DOHH2 (cell line): ENCODE data around the gene RAB3C.

ENCODE experiments used
- H3F3A ChIP-seq: fragments of 200-600 bp; sonication (generic), shearing (Covaris generic); 2 replicates; pipeline ENCODE4 v1.6.0; 2016; ENCODE audit warnings: antibody characterized with exemption, mild to moderate bottlenecking; ENCODE audit not compliant: control insufficient read depth, insufficient read depth
- H3K27ac ChIP-seq: fragments of 200-600 bp; sonication (generic); 2 replicates; pipeline ENCODE4 v1.5.1; 2014; ENCODE audit warnings: low read depth, mild to moderate bottlenecking, low read length, moderate library complexity
- H3K27me3 ChIP-seq: fragments of 200-600 bp; sonication (generic); 2 replicates; pipeline ENCODE4 v1.6.1; 2014; ENCODE audit warnings: mild to moderate bottlenecking, low read length, mixed read lengths; ENCODE audit not compliant: control insufficient read depth
- H3K36me3 ChIP-seq: fragments of 200-600 bp; sonication (generic); 2 replicates; pipeline ENCODE4 v1.6.1; 2014; ENCODE audit warnings: mild to moderate bottlenecking, low read length, moderate library complexity, mixed read lengths; ENCODE audit not compliant: control insufficient read depth
- H3K4me1 ChIP-seq: fragments of 200-600 bp; sonication (generic); 2 replicates; pipeline ENCODE4 v1.6.1; 2014; ENCODE audit warnings: mild to moderate bottlenecking, low read length, mixed read lengths; ENCODE audit not compliant: control insufficient read depth
- H3K4me2 ChIP-seq: fragments of 200-600 bp; sonication (generic); 2 replicates; pipeline ENCODE4 v1.6.0; 2014; ENCODE audit warnings: mild to moderate bottlenecking, low read length, moderate library complexity
- H3K4me3 ChIP-seq: fragments of 200-600 bp; sonication (generic); 2 replicates; pipeline ENCODE4 v1.5.1; 2014; ENCODE audit warnings: mild to moderate bottlenecking, low read length, mixed read lengths
- H3K79me2 ChIP-seq: fragments of 200-600 bp; sonication (generic); 2 replicates; pipeline ENCODE4 v1.6.1; 2014; ENCODE audit warnings: mild to moderate bottlenecking, low read length, mixed read lengths; ENCODE audit not compliant: control insufficient read depth
- H3K9me2 ChIP-seq: fragments of 200-600 bp; sonication (generic); replicated peaks from 2 replicates; pipeline ENCODE4 v1.6.1; 2014; ENCODE audit warnings: mild to moderate bottlenecking, low read length, mixed read lengths; ENCODE audit not compliant: control insufficient read depth
- H3K9me3 ChIP-seq: fragments of 200-600 bp; sonication (generic); 2 replicates; pipeline ENCODE4 v1.6.1; 2014; ENCODE audit warnings: antibody characterized with exemption, low read length, mixed read lengths; ENCODE audit not compliant: control insufficient read depth, insufficient read depth
- H4K20me1 ChIP-seq: fragments of 200-600 bp; sonication (generic); 2 replicates; pipeline ENCODE4 v1.6.0; 2014; ENCODE audit warnings: low read depth, mild to moderate bottlenecking, antibody characterized with exemption, low read length, moderate library complexity; ENCODE audit not compliant: control insufficient read depth, insufficient read depth
- CTCF ChIP-seq: fragments of 200-600 bp; sonication (generic); IDR thresholded peaks from one replicate; pipeline ENCODE4 v1.5.1; 2014; ENCODE audit warnings: antibody characterized with exemption, mild to moderate bottlenecking, low read depth, low read length; ENCODE audit not compliant: poor library complexity, severe bottlenecking
- EZH2phosphoT487 ChIP-seq: fragments of 200-600 bp; sonication (generic); IDR thresholded peaks from 2 replicates; pipeline ENCODE4 v1.6.1; 2017; ENCODE audit warnings: borderline replicate concordance, mild to moderate bottlenecking, antibody characterized with exemption, low read length, moderate library complexity, mixed read lengths

RAB3C gene

GRCh38 chr5:58816181-58816731, 233.4 kb downstream of the RAB3C start:
- H3K4me1 ChIP-seq: no peaks in the 10 kb centered on the region
- TF ChIP-seq CTCF: no peak
- no peak for TF ChIP-seq EZH2phosphoT487

GRCh38 chr5:58818465-58818864, 235.6 kb downstream of the RAB3C start:
- no peak for TF ChIP-seq CTCF
- TF ChIP-seq EZH2phosphoT487: no peak
- no peaks in the 10 kb centered on the region for H3K4me1 ChIP-seq
- H3K27ac ChIP-seq: no peak overlapping the region
- H4K20me1 ChIP-seq: no peaks in the 10 kb centered on the region
- H3K27me3 ChIP-seq: no peaks in the 10 kb centered on the region; the same call in 1 of the 2 replicates
- H3K9me2 ChIP-seq: no peaks in the 10 kb centered on the region
- H3K4me3 ChIP-seq: no peak overlapping the region
- H3F3A ChIP-seq: no peaks in the 10 kb centered on the region
- no peak overlapping the region for H3K4me2 ChIP-seq
- H3K79me2 ChIP-seq: no peaks in the 10 kb centered on the region
- no peaks in the 10 kb centered on the region for H3K9me3 ChIP-seq
- no peaks in the 10 kb centered on the region for H3K36me3 ChIP-seq

More at GRCh38 chr5:58816181-58816731, 233.4 kb downstream of the RAB3C start:
- no peaks in the 10 kb centered on the region for H3K9me2 ChIP-seq
- no peaks in the 10 kb centered on the region for H3K36me3 ChIP-seq
- no peak overlapping the region for H3K27ac ChIP-seq
- H3K79me2 ChIP-seq: no peaks in the 10 kb centered on the region
- H3F3A ChIP-seq: no peaks in the 10 kb centered on the region
- no peak overlapping the region for H3K4me3 ChIP-seq
- no peaks in the 10 kb centered on the region; the same call in 1 of the 2 replicates for H3K27me3 ChIP-seq
- no peak overlapping the region for H3K4me2 ChIP-seq
- no peaks in the 10 kb centered on the region for H4K20me1 ChIP-seq
- no peaks in the 10 kb centered on the region for H3K9me3 ChIP-seq

DNA sequence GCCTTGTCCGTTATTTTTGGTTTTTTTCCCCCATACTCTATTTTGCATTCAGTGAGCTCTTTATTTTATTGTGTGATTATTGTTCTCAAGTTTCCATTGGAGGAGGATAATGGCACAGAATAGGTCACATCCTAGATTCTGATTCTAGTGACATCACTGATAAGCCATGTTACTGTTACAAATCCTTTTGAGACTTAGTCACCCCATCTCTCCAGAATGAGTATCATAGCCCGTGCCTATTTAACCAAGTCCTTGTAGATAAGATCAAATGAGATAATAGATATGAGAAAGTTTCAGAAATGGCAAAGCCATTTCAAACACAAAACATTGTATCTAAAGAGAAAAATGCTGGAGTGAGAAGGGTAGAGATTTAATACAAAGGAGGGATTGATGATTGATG, 242.6 kb downstream of the RAB3C start:
- no peaks in the 10 kb centered on the region for H3K9me2 ChIP-seq
- H3K27ac ChIP-seq: no peak overlapping the region
- H4K20me1 ChIP-seq: no peaks in the 10 kb centered on the region
- H3K4me2 ChIP-seq: no peak overlapping the region
- TF ChIP-seq CTCF (no peak), EZH2phosphoT487 (no peak)
- H3K27me3 ChIP-seq: no peaks in the 10 kb centered on the region
- H3K4me3 ChIP-seq: no peak overlapping the region
- no peaks in the 10 kb centered on the region for H3F3A ChIP-seq
- no peaks in the 10 kb centered on the region for H3K79me2 ChIP-seq
- no peaks in the 10 kb centered on the region for H3K36me3 ChIP-seq
- no peaks in the 10 kb centered on the region for H3K4me1 ChIP-seq
- no peaks in the 10 kb centered on the region for H3K9me3 ChIP-seq
